ENCODE data around the gene MYCN. TPM values are rescaled to one million over a fixed set of nuclear protein-coding genes. Genes with fewer than 3 reads are reported as not detected.

Gene MYCN
- polyA plus RNA-seq, 3 donors, result not detected

- no peak overlapping the region for H3K9ac ChIP-seq (ENCODE audit: insufficient read depth, low read length, poor library complexity, severe bottlenecking)
- no peaks in the 10 kb centered on the region for H3K27me3 ChIP-seq (ENCODE audit: control insufficient read depth in 2 of 2, insufficient read depth in 2 of 2, low read length in 2 of 2)
- H3K9me3 Mint-ChIP-seq, result no peaks in the 10 kb centered on the region
- H3K4me3 ChIP-seq (replicated peaks in 1 of 3; ENCODE audit: low read depth in 2 of 3, low read length in 3 of 3), result no peak overlapping the region
- no peak for TF ChIP-seq CTCF (IDR thresholded peaks at IDR 0.05)
- H2AFZ ChIP-seq (ENCODE audit: insufficient read depth, low read depth, low read length, poor library complexity, severe bottlenecking), result no peak overlapping the region
- H3K27ac ChIP-seq (ENCODE audit: low read depth in 1 of 2, low read length in 2 of 2), result no peak overlapping the region
- no peaks in the 10 kb centered on the region for H3K36me3 ChIP-seq (replicated peaks in 1 of 2; ENCODE audit: control insufficient read depth in 1 of 2, insufficient read depth in 2 of 2, low read length in 2 of 2)
- WGBS (ENCODE audit: insufficient coverage), result 98% methylated on average over 9 of the region's 14 CpGs
- no peak for DNase-seq
- intact Hi-C loops (cut with micrococcal nuclease), result no loop called here
- H3K4me3 Mint-ChIP-seq, result no peak overlapping the region
- no peak overlapping the region for H3K4me2 ChIP-seq (replicated peaks; ENCODE audit: extremely low read depth, low read length, poor library complexity, severe bottlenecking)
- no peaks in the 10 kb centered on the region for H4K20me1 ChIP-seq (ENCODE audit: insufficient read depth, low read length)
- no peak overlapping the region for H3K27ac Mint-ChIP-seq
- H3K27me3 Mint-ChIP-seq (ENCODE audit: low read depth in 3 of 3), result peaks cover 5 to 8% (median 7%) of the 10 kb centered on the region in 3 donors
- H3K36me3 Mint-ChIP-seq, result no peaks in the 10 kb centered on the region
- no peaks in the 10 kb centered on the region for H3K4me1 Mint-ChIP-seq
- H3K9me3 ChIP-seq (replicated peaks in 1 of 2; ENCODE audit: control insufficient read depth in 1 of 2, insufficient read depth in 1 of 2, low read length in 2 of 2), result no peaks in the 10 kb centered on the region
- H3K79me2 ChIP-seq (ENCODE audit: insufficient read depth, low read length), result no peaks in the 10 kb centered on the region
- no peaks in the 10 kb centered on the region for H3K4me1 ChIP-seq (ENCODE audit: control insufficient read depth in 1 of 2, insufficient read depth in 2 of 2, low read length in 2 of 2)
These were observed 40.3 kb downstream of the MYCN start for GRCh38 chr2:15980605-15981098.

- TF ChIP-seq CTCF (IDR thresholded peaks at IDR 0.05), result no peak
- no peak overlapping the region for H3K4me3 ChIP-seq (replicated peaks in 1 of 3; ENCODE audit: low read depth in 2 of 3, low read length in 3 of 3)
- Mint-ChIP-seq H3K9me3 (no peaks in the 10 kb centered on the region), H3K4me1 (no peaks in the 10 kb centered on the region), H3K27ac (peak overlapping the region in 1 of 7 donors; percentile 57), H3K36me3 (no peaks in the 10 kb centered on the region), H3K4me3 (no peak overlapping the region), H3K27me3 (ENCODE audit: low read depth in 3 of 3) (peaks cover 5 to 8% (median 7%) of the 10 kb centered on the region in 3 donors)
- no peaks in the 10 kb centered on the region for H3K36me3 ChIP-seq (replicated peaks in 1 of 2; ENCODE audit: control insufficient read depth in 1 of 2, insufficient read depth in 2 of 2, low read length in 2 of 2)
- no peak overlapping the region for H3K4me2 ChIP-seq (replicated peaks; ENCODE audit: extremely low read depth, low read length, poor library complexity, severe bottlenecking)
- H3K79me2 ChIP-seq (ENCODE audit: insufficient read depth, low read length), result no peaks in the 10 kb centered on the region
- H3K27me3 ChIP-seq (ENCODE audit: control insufficient read depth in 2 of 2, insufficient read depth in 2 of 2, low read length in 2 of 2), result no peaks in the 10 kb centered on the region
- H2AFZ ChIP-seq (ENCODE audit: insufficient read depth, low read depth, low read length, poor library complexity, severe bottlenecking), result no peak overlapping the region
- DNase-seq, result no peak
- H4K20me1 ChIP-seq (ENCODE audit: insufficient read depth, low read length), result no peaks in the 10 kb centered on the region
- H3K4me1 ChIP-seq (ENCODE audit: control insufficient read depth in 1 of 2, insufficient read depth in 2 of 2, low read length in 2 of 2), result no peaks in the 10 kb centered on the region
- no peaks in the 10 kb centered on the region for H3K9me3 ChIP-seq (replicated peaks in 1 of 2; ENCODE audit: control insufficient read depth in 1 of 2, insufficient read depth in 1 of 2, low read length in 2 of 2)
- 93% methylated on average over 8 of the region's 8 CpGs for WGBS (ENCODE audit: insufficient coverage)
- H3K9ac ChIP-seq (ENCODE audit: insufficient read depth, low read length, poor library complexity, severe bottlenecking), result no peak overlapping the region
- intact Hi-C loops (cut with micrococcal nuclease), result no loop called here
- H3K27ac ChIP-seq (ENCODE audit: low read depth in 1 of 2, low read length in 2 of 2), result no peak overlapping the region
These were observed 41.3 kb downstream of the MYCN start for GRCh38 chr2:15981646-15982045.

Data from CD14-positive monocyte (primary cell).